AG09319 (cell line): ENCODE results near the gene GNAI1.

Source experiments
- DNase-seq: peaks from one replicate; pipeline ENCODE4 v3.0.0-alpha.2; 2010; ENCODE audit warnings: low read depth; ENCODE audit errors: extremely low read depth
- TF ChIP-seq, protein P1 (sequence below): IDR thresholded peaks from 2 replicates; pipeline ENCODE4 v1.5.1; 2011; ENCODE audit warnings: low read depth, mild to moderate bottlenecking, inconsistent platforms, low read length, moderate library complexity

The GNAI1 gene

DNA sequence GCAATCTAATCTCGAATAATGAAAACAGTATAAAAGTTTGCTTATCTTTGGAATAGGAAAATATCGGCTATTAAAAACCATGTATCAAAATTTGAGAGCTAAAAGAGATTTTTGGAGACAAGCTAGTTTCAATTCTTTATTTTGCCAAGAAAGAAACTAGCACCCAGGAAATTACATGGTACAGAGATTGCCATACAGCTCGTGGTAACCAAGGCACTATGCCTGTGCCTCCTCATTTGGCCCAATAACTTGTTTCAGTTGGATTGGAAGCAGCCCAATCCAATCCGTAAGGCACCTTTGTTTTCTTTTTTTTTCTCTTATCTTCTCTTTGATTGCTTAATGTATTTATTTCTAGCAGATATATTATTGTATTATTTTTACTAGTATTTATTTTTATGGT is 55.0 kb downstream of the GNAI1 start:
- DNase-seq: no peak

DNA sequence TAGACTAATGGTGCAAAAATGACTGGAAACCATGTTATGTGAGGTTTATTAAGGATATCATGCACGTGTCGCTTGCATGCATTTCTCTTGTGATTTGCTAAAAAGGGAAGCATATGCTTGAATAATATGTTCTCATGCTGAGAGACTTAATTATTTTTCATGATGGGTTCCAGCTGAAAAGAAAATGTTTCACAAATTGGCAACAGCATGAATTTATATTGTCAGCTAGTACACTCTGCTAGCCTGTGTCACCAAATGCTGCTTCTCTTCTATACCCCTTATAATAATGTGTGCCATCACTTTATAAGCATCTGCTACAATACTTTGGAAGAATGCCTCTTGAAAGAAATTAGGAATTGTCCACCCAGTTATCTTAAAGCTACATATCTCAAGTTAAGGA is 63.0 kb downstream of the GNAI1 start:
- TF ChIP-seq, protein P1, sequence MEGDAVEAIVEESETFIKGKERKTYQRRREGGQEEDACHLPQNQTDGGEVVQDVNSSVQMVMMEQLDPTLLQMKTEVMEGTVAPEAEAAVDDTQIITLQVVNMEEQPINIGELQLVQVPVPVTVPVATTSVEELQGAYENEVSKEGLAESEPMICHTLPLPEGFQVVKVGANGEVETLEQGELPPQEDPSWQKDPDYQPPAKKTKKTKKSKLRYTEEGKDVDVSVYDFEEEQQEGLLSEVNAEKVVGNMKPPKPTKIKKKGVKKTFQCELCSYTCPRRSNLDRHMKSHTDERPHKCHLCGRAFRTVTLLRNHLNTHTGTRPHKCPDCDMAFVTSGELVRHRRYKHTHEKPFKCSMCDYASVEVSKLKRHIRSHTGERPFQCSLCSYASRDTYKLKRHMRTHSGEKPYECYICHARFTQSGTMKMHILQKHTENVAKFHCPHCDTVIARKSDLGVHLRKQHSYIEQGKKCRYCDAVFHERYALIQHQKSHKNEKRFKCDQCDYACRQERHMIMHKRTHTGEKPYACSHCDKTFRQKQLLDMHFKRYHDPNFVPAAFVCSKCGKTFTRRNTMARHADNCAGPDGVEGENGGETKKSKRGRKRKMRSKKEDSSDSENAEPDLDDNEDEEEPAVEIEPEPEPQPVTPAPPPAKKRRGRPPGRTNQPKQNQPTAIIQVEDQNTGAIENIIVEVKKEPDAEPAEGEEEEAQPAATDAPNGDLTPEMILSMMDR: no peak

More for the DNA sequence above, 55.0 kb downstream of the GNAI1 start:
- TF ChIP-seq, protein P1: no peak

DNA sequence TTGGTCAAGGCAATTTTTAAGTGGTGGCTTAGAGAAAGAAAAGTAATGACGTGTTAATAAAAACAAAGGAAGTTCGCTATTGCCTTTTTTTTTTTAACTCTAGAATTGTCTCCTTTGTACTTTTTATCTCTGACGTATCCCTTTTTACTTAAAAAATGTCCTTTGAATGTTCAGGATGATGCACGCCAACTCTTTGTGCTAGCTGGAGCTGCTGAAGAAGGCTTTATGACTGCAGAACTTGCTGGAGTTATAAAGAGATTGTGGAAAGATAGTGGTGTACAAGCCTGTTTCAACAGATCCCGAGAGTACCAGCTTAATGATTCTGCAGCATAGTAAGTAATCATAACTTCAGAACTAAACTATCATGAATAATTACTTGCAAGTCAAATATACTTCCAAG is 64.4 kb downstream of the GNAI1 start:
- DNase-seq: no peak
- TF ChIP-seq, protein P1: no peak

More for the DNA sequence above, 63.0 kb downstream of the GNAI1 start:
- no peak for DNase-seq

DNA sequence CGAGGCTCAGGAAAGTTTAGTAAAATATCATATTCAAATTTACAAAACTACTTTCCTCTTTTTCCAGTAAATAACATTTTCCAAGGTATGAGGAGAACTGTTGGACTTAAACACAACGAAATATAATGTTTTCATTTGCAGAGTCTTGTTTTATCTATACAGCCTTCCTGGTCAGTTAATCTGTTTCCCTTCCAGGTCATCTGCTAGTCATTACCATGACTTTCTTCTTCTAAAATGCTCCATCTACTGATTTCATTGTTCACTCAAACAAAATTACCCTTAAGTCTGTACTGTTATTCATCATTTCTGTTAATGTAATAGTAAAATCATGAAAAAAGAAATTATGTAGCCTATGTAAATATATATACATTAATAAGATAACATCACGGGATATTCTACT is 69.8 kb downstream of the GNAI1 start:
- DNase-seq: no peak
- TF ChIP-seq, protein P1: no peak

DNA sequence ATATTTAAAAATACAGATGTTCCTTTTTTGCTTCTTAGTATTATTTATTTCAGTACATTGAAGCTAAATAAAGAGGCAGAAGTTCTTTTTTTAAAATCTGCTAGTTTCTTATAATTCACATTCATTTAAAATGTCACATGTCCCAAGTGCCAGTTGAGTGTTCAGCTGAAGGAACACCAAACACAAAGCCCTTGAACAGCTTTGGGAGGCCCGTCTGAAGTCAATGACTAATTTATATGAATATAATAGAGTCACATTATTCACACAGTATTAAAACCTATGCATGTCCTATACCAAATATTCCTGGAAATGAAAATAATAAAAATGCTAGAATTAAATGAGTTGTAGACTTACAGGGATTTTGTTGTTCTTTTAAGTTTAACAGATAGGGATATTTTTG is 70.3 kb downstream of the GNAI1 start:
- no peak for DNase-seq
- TF ChIP-seq, protein P1: no peak

DNA sequence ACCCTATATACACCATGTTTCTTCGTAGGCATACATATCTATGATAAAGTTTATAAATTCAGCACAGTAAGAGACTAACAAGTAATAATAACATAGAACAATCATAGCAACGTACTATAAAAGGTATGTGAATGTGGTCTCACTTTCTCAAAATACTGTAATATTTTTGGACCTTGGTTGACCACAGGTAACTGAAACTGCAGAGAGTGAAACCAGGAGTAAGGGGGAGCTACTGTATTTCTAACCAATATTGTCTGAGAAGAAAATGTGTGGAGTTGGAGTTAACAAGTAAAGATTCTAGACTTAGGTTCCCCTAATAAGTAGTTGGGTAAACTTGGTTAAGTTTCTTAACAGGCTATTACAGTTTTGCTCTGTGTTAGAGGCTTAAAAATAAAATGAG is 72.1 kb downstream of the GNAI1 start:
- DNase-seq: no peak
- TF ChIP-seq, protein P1: no peak

DNA sequence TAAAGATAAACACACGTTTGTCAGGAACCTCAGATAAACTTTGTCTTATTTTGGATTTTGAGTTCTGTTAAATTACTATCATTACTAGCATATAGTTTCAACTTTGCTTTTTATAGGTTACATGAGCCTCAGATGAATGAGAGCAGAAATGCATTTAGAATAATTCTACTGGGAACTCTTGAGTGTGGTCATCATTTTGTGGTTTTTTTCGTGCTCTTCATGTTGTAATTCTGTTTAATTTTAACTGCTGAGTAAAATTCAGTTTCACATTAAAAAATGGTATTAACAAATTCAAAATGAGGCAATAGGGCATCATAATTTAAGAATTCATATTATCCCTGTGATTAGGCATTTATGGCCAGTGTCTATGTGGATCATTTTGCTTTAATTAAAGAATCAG is 72.9 kb downstream of the GNAI1 start:
- TF ChIP-seq, protein P1: no peak
- no peak for DNase-seq
